ENCODE data around the gene NRL.

Gene NRL

DNA sequence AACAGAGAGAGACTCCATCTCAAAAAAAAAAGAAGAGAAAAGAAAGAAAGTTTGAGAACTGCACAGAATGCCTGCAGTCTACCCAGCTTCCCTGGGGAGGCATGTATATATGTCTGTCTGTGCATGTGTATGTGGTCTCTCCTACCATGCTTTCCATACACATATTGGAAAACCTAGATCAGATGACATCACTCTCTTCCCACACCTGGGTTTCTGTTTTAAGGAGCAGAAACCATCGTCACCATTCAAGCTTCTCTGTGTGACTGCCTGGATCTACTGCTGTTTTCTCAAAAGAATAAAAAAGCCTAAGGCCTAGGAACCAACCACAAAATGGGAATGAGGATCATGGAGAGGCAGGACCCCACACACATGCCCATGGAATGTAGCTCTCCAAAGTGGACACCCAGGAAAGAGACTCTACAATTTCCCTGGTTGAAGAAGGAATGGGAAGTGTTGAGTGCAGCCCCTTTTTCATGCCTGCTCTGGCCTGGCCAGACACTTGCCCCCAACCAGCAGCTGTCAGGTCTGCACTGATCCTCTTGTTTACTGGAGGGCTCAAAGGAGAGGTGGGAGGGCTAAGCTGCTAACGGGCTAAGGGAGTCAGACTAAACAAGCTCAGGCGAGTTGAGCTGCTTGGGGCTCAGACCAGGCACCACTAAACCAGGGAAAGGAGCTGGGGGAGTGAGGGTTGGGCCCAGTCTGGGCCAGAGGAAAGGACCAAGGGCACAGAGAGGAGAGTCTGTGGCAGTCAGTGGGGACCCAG is 28.4 kb downstream of the NRL start:
- no peaks in the 10 kb centered on the region for H3K36me3 ChIP-seq (ENCODE audit: insufficient read depth)
- TF ChIP-seq, protein P1, sequence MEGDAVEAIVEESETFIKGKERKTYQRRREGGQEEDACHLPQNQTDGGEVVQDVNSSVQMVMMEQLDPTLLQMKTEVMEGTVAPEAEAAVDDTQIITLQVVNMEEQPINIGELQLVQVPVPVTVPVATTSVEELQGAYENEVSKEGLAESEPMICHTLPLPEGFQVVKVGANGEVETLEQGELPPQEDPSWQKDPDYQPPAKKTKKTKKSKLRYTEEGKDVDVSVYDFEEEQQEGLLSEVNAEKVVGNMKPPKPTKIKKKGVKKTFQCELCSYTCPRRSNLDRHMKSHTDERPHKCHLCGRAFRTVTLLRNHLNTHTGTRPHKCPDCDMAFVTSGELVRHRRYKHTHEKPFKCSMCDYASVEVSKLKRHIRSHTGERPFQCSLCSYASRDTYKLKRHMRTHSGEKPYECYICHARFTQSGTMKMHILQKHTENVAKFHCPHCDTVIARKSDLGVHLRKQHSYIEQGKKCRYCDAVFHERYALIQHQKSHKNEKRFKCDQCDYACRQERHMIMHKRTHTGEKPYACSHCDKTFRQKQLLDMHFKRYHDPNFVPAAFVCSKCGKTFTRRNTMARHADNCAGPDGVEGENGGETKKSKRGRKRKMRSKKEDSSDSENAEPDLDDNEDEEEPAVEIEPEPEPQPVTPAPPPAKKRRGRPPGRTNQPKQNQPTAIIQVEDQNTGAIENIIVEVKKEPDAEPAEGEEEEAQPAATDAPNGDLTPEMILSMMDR (conservative IDR thresholded peaks at IDR 0.05; ENCODE audit: low read depth, low read length), result no peak
- peaks cover 10% of the 10 kb centered on the region for H3K4me1 ChIP-seq (ENCODE audit: low read depth, poor library complexity, severe bottlenecking)
- H3K4me2 ChIP-seq, result no peak overlapping the region
- H3K27ac ChIP-seq, result no peak overlapping the region
- H3K4me3 ChIP-seq (IDR thresholded peaks at IDR 0.05; ENCODE audit: insufficient read depth, low read depth, low read length), result no peak overlapping the region
- H2AFZ ChIP-seq (ENCODE audit: low read depth), result no peak overlapping the region
- H3K27me3 ChIP-seq (ENCODE audit: insufficient read depth, low read depth), result no peaks in the 10 kb centered on the region; the same call in 1 of the 2 replicates
- H3K9ac ChIP-seq, result no peak overlapping the region
- H3K79me2 ChIP-seq (ENCODE audit: insufficient read depth, low read depth), result no peaks in the 10 kb centered on the region
- H4K20me1 ChIP-seq (ENCODE audit: insufficient read depth), result no peaks in the 10 kb centered on the region

DNA sequence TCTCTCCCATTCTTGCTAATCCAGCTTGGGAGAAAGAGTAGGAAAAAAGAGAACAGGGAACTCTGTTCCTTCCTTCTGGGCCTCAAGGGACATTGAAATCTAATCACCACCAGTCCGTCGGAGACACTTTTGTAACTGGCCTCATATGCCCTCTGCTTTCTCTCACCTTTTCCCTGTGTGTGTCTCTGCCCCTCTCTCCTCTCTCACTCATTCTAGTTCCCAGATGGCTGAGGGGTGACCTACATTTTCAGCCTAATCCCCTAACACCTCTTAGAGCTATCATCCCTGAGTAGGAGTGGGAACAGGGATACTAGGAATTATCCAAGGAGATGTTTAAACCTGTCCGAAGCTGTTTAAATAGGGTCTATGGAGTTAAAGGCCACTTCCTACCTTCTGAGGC is 29.5 kb downstream of the NRL start:
- no peak overlapping the region for H3K9ac ChIP-seq
- no peak overlapping the region for H3K4me2 ChIP-seq
- H3K27ac ChIP-seq, result no peak overlapping the region
- H3K4me1 ChIP-seq (ENCODE audit: low read depth, poor library complexity, severe bottlenecking), result peaks cover 13% of the 10 kb centered on the region
- H2AFZ ChIP-seq (ENCODE audit: low read depth), result no peak overlapping the region
- no peak overlapping the region for H3K4me3 ChIP-seq (IDR thresholded peaks at IDR 0.05; ENCODE audit: insufficient read depth, low read depth, low read length)
- H3K27me3 ChIP-seq (ENCODE audit: insufficient read depth, low read depth), result no peaks in the 10 kb centered on the region; the same call in 1 of the 2 replicates
- H3K79me2 ChIP-seq (ENCODE audit: insufficient read depth, low read depth), result no peaks in the 10 kb centered on the region
- TF ChIP-seq, protein P1 (conservative IDR thresholded peaks at IDR 0.05; ENCODE audit: low read depth, low read length), result no peak
- no peaks in the 10 kb centered on the region for H4K20me1 ChIP-seq (ENCODE audit: insufficient read depth)
- H3K36me3 ChIP-seq (ENCODE audit: insufficient read depth), result no peaks in the 10 kb centered on the region

DNA sequence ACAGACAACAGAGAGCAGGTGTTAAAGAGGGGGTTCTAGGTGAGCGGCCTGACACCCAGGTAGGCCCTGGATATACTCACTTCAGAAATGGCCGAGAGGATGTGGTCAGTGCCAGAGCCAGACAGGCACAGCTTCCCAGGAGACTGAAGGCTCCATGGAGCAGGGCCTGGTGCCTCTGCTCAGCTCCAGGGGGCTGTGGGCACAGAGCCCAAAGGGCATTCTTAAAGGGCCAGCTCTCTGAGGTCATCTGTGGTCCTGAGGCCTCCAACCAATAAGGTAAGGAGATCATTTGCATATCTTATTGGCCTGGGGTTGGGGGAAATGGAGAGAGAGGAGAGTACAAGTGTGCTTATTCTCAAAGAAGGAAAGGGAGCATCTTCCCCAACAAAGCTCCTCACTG is 30.3 kb downstream of the NRL start:
- no peak overlapping the region for H3K27ac ChIP-seq
- H3K4me2 ChIP-seq, result no peak overlapping the region
- TF ChIP-seq, protein P1 (conservative IDR thresholded peaks at IDR 0.05; ENCODE audit: low read depth, low read length), result no peak
- no peaks in the 10 kb centered on the region for H3K36me3 ChIP-seq (ENCODE audit: insufficient read depth)
- H3K4me3 ChIP-seq (IDR thresholded peaks at IDR 0.05; ENCODE audit: insufficient read depth, low read depth, low read length), result no peak overlapping the region
- H2AFZ ChIP-seq (ENCODE audit: low read depth), result no peak overlapping the region
- H3K27me3 ChIP-seq (ENCODE audit: insufficient read depth, low read depth), result no peaks in the 10 kb centered on the region; the same call in 1 of the 2 replicates
- no peak overlapping the region for H3K9ac ChIP-seq
- peaks cover 9% of the 10 kb centered on the region for H3K4me1 ChIP-seq (ENCODE audit: low read depth, poor library complexity, severe bottlenecking)
- H4K20me1 ChIP-seq (ENCODE audit: insufficient read depth), result no peaks in the 10 kb centered on the region
- H3K79me2 ChIP-seq (ENCODE audit: insufficient read depth, low read depth), result no peaks in the 10 kb centered on the region

DNA sequence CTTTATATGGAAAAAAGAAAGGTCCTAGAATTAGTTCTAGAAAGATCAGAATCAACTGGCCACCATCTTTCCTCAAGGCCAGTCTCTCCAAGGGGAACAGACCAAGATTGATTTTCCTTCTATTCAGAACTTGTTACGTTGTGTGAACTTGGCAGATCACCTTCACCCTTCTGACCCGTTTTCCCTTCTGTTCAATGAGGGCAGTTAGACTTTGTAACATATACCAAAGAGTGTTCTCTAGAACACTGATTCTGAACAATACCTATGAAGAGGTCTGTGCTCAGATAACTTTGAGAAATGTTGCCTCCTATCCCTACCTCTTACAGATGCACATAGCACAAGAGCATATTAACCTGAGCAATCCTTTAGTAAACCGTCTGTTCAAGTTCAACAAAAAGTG is 31.3 kb downstream of the NRL start:
- H3K36me3 ChIP-seq (ENCODE audit: insufficient read depth), result no peaks in the 10 kb centered on the region
- no peaks in the 10 kb centered on the region for H4K20me1 ChIP-seq (ENCODE audit: insufficient read depth)
- peaks cover 9% of the 10 kb centered on the region for H3K4me1 ChIP-seq (ENCODE audit: low read depth, poor library complexity, severe bottlenecking)
- TF ChIP-seq, protein P1 (conservative IDR thresholded peaks at IDR 0.05; ENCODE audit: low read depth, low read length), result no peak
- H3K27me3 ChIP-seq (ENCODE audit: insufficient read depth, low read depth), result no peaks in the 10 kb centered on the region; the same call in 1 of the 2 replicates
- no peak overlapping the region for H3K4me3 ChIP-seq (IDR thresholded peaks at IDR 0.05; ENCODE audit: insufficient read depth, low read depth, low read length)
- no peak overlapping the region for H3K9ac ChIP-seq
- no peak overlapping the region for H3K27ac ChIP-seq
- no peak overlapping the region for H2AFZ ChIP-seq (ENCODE audit: low read depth)
- no peaks in the 10 kb centered on the region for H3K79me2 ChIP-seq (ENCODE audit: insufficient read depth, low read depth)
- H3K4me2 ChIP-seq, result no peak overlapping the region

Data from KMS-11 (cell line).